HG02840 (cell line): ENCODE data around the gene ZC3H7A.

Experiments used
- ATAC-seq: cut with Tn5 transposase; IDR thresholded peaks from one replicate; pipeline ENCODE4 v1.9.1; 2021; ENCODE audit warnings: mild to moderate bottlenecking, moderate library complexity, moderate number of reproducible peaks; ENCODE audit not compliant: unreplicated experiment, low FRiP score

Gene ZC3H7A

DNA sequence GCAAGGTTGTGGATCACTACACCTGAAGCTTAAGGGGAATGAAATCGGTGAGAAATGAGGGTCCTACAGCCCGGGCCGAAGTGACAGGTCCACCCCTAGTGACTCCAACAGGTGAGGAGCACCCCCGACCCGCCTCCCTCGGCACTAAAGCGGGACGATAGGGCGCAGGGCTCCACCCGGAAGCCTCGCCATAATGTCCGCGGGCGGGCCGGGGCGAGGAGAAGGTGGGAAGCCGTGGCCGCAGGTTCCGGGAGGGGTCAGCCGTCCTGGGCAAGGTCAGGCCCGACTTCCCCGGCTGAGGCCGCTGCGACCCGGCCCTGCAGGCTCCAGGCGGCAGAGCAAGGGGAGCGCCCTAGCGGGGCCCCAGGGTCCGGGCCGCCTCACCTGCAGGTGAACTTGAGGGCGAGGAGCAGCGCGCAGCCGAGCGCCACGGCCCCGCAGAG lies 54.9 kb downstream of the ZC3H7A start:
- peak; percentile 13 for ATAC-seq

- no peak for ATAC-seq
Observed at GRCh38 chr16:11740567-11740966, 56.5 kb downstream of the ZC3H7A start.

DNA sequence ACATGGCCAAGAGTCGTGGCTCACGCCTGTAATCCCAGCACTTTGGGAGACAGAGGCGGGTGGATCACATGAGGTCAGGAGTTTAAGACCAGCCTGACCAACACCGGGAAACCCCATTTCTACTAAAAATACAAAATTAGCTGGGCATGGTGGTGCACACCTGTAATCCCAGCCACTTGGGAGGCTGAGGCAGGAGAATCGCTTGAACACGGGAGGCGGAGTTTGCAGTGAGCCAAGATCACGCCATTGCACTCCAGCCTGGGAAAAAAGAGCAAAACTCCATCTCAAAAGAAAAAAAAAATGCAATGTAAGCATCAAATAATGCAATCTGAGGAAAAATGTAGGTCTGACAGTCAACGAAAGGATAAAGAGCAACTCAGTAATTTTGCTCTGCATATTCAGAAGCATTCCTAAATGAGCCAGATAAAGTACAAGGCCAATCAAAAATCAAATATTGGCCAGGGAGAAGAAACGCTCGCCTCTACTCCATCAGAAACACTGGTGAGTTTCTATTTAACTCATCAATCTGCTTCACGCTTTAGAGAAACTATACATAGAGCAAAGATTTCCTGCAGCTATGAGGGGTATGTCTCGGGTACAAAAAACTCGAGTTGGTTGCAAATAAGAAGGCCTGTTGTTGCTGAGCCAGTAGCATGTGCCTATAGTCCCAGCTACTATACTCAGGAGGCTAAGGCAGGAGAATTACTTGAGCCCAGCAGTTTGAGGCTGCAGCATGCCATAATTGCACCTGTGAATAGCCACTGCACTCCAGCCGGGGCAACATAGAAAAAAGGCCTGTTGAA lies 58.1 kb downstream of the ZC3H7A start:
- no peak for ATAC-seq

DNA sequence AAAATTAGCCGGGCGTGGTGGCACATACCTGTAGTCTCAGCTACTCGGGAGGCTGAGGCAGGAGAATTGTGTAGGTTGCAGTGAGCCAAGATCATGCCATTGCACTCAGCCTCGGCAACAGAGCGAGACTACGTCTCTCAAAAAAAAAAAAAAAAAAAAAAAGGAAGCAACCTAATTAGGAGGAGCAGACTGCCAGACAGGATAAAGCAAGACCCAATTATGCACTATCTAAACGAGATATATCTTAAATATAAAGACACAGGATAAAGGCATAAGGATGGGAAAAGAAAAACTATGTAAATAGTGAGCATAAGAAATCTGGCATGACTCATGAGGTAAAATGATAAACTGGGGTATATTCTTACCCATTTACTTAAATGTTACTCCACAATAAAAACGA lies 59.3 kb downstream of the ZC3H7A start:
- no peak for ATAC-seq

- no peak for ATAC-seq
Observed at GRCh38 chr16:11736903-11737302, 60.2 kb downstream of the ZC3H7A start.

DNA sequence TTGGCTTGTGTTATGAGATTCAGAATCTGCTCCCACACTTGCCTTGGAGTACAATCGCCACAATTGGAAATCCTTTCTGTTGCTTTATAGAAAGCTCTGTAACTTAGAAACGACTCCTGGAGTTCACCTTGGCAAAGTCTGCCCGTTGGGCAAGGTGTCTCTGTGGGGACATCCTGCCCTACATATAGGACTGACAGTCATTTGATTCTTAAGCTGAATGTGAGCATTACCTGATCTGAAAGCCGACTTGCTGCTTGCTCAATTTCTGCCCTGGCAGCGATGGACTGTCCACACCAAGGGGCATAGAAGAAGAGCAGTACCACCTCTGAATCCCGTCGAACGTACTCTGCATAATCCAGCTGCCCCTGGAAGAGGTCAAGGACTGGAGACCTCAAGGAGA lies 61.3 kb downstream of the ZC3H7A start:
- ATAC-seq = no peak

GRCh38 chr16:11734653-11735043 lies 62.4 kb downstream of the ZC3H7A start:
- no peak for ATAC-seq

- no peak for ATAC-seq
Observed at GRCh38 chr16:11734025-11734652, 62.9 kb downstream of the ZC3H7A start.

DNA sequence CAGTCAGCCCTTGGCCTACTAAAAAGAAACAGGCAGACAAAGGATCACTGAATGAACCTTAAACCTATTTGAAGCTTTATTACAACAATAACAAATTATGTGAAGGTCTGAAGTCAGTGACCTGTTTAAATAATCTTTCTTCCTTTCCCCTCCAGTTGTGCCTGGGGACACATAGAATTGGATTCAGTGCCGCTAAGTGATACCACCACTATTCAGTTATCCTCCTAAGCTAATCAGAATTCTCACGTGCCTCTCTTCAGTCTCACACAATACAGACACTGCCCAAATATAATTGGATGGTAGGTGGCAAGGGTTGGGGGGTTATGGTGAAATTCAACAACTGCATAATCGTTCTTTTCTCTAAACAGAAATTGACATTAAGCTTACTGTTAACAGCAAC lies 65.8 kb downstream of the ZC3H7A start:
- no peak for ATAC-seq

GRCh38 chr16:11729787-11730186 lies 67.3 kb downstream of the ZC3H7A start:
- no peak for ATAC-seq

- no peak for ATAC-seq
Observed at GRCh38 chr16:11727796-11728543, 69.1 kb downstream of the ZC3H7A start.

GRCh38 chr16:11726008-11726407 lies 71.0 kb downstream of the ZC3H7A start:
- ATAC-seq = no peak

DNA sequence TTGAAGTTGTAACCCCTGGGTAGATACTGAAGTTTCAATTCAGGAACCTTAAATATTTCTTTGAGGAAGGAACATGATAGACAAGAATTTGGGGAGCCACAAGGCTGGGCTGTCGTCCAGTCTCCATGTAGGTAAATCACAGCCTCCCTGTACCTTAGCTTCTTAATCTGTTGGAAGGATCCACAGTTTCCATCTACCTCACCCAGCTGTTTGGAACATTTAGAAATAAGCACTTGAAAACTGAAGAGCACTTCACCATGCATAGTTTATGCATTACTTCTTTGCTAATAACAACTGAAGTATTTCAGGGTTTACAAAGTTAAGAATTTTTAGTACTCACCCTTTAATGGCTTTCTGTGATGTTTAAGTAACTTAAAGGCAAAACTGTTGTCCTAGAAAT lies 71.6 kb downstream of the ZC3H7A start:
- no peak for ATAC-seq

DNA sequence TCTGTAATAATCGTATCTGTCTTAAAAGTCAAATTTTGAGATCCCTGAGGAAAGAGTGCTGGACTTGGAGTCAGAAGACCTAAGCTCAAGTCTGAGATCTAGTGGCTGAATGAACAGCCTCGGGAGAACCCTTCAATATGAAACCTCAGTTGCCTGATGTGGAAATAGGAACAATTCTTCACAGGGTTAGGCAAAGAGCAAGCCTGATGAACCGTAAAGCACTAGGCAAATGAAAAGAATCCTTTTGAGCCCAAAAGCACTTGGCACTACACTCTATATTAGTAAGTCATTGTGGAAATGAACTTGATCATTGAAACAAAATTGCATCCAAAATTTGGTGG lies 74.6 kb downstream of the ZC3H7A start:
- no peak for ATAC-seq

DNA sequence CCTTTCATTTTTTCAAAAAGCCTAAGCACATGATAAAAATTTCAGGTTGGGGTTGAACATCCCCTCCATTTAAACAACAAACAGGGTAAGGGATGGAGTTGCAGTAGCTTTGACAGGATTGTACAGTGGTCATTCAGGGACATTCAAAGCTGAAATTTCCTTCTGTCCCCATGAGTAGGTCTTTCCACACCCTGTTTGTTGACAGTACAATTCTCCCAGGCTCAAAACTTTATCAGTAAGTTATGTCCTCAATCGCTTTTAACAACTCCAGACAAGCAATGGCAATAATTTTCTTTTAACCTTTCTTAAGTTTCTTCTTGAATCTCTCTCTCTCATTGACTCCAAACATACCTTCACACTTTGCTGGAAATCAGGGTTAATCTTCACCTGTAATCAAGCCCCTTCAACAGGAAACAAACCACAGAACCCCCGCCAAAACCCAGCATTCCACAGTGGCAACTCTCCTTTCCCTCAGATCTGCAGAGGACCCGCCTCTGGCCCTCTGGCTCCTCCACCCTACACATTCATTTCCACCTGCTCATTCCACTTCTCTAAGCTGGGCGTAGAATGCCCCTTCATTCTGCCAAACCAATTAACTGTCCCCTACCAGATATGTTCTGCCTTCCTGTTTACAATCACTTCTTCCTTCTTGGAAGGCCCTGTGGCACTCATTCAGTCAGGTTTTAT lies 75.1 kb downstream of the ZC3H7A start:
- no peak for ATAC-seq

GRCh38 chr16:11719762-11720161 lies 77.3 kb downstream of the ZC3H7A start:
- ATAC-seq = no peak

- ATAC-seq = no peak
Observed at GRCh38 chr16:11719171-11719570, 77.9 kb downstream of the ZC3H7A start.

DNA sequence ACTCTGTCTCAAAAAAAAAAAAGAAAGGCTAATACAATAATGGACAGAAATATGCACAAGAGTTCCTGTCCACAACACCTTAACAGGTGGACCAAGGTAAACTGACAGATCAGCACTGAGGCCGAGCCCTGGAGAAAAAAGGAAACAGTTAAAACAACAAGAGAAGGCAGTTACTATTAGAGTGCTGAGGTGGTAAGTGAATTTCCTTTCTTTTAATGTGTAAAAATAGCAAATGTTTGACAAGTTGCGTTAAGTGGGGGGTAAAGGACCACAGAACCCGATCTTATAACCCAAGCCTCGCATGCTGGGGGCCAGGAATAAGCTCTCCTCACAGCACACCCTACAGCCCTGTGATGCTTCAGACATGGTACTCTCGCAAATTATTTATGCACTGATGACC lies 79.2 kb downstream of the ZC3H7A start:
- ATAC-seq = no peak

- no peak for ATAC-seq
Observed at GRCh38 chr16:11716336-11716735, 80.7 kb downstream of the ZC3H7A start.

DNA sequence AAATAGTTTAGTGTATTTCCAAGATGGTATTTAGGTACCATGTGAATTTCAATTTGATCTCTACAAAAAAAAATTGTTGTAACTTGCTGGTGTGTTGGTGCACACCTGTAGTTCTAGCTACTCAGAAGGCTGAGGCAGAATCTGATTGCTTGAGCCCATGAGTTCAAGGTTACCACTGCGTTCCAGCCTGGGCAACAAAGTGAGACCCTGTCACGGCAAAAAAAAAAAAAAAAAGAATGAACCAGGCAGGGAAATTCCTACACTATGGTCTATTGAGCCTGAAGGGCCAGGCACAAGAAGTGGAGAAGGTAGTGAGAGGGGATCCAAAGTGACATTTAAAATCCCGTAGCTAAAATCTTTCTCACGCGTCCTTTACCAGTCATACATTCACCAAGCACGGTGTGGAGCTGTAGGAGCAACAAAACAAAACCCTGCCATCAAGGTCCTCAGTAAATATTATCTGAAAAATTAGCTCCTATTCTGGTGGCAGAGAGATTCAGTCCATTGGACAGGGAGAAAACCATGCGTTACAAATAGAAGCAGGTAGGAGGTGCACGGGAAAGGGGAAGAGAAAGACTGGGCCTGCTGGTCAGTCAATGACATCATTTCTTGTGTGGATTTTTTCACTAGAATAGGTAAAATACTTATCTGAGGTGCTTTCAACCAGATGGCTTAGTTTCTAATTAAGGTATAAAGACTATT lies 81.7 kb downstream of the ZC3H7A start:
- no peak for ATAC-seq
